ENCODE data around the gene NTSR1. TPM values are rescaled to one million over a fixed set of nuclear protein-coding genes. Genes with fewer than 3 reads are reported as not detected.

The NTSR1 gene
- total RNA-seq, 1 experiment from 2014 or later, result 0.16 TPM

- Histone ChIP-seq H3K4me3 (ENCODE audit: low read depth, low read length) (no peak overlapping the region), H3K27me3 (replicated peaks; ENCODE audit: control insufficient read depth, insufficient read depth, low read length) (peaks cover 4% of the 10 kb centered on the region), H3K36me3 (ENCODE audit: control insufficient read depth, insufficient read depth, low read length) (no peaks in the 10 kb centered on the region), H3K4me1 (no peaks in the 10 kb centered on the region), H3K9me3 (no peaks in the 10 kb centered on the region)
- H3K4me1 Mint-ChIP-seq (ENCODE audit: low read depth, unreplicated experiment), result no peaks in the 10 kb centered on the region
- no peak overlapping the region for H3K4me3 Mint-ChIP-seq (ENCODE audit: unreplicated experiment)
- ChIA-PET POLR2A (no interaction called here), CTCF (no interaction called here)
- no peaks in the 10 kb centered on the region for H3K9me3 Mint-ChIP-seq (ENCODE audit: unreplicated experiment)
- intact Hi-C loops (cut with micrococcal nuclease; ENCODE audit: unreplicated experiment), result no loop called here
- no TSS peak for BruUV-seq (replicated peaks)
- no peak for TF ChIP-seq CTCF (IDR thresholded peaks at IDR 0.05; ENCODE audit: insufficient read depth in 1 of 2, low read depth in 1 of 2, low read length in 1 of 2, severe bottlenecking in 1 of 2, unreplicated experiment in 1 of 2)
- H3K36me3 Mint-ChIP-seq (ENCODE audit: insufficient read depth, unreplicated experiment), result no peaks in the 10 kb centered on the region
- no peak for DNase-seq
- H3K27ac Mint-ChIP-seq (ENCODE audit: unreplicated experiment), result no peak overlapping the region
- peaks cover 33% of the 10 kb centered on the region for H3K27me3 Mint-ChIP-seq (ENCODE audit: insufficient read depth, unreplicated experiment)
These were observed 1.7 kb downstream of the NTSR1 start for GRCh38 chr20:62710221-62710885.

- H3K9me3 Mint-ChIP-seq (ENCODE audit: unreplicated experiment), result no peaks in the 10 kb centered on the region
- no peak for DNase-seq
- no peaks in the 10 kb centered on the region for H3K4me1 Mint-ChIP-seq (ENCODE audit: low read depth, unreplicated experiment)
- H3K4me1 ChIP-seq, result no peaks in the 10 kb centered on the region
- TF ChIP-seq CTCF (IDR thresholded peaks at IDR 0.05; ENCODE audit: insufficient read depth in 1 of 2, low read depth in 1 of 2, low read length in 1 of 2, severe bottlenecking in 1 of 2, unreplicated experiment in 1 of 2), result no peak
- no peaks in the 10 kb centered on the region for H3K36me3 Mint-ChIP-seq (ENCODE audit: insufficient read depth, unreplicated experiment)
- H3K9me3 ChIP-seq, result no peaks in the 10 kb centered on the region
- POLR2A ChIA-PET, result no interaction called here
- no peak overlapping the region for H3K27ac Mint-ChIP-seq (ENCODE audit: unreplicated experiment)
- no peak overlapping the region for H3K4me3 Mint-ChIP-seq (ENCODE audit: unreplicated experiment)
- H3K27me3 Mint-ChIP-seq (ENCODE audit: insufficient read depth, unreplicated experiment), result peaks cover 34% of the 10 kb centered on the region
- no peaks in the 10 kb centered on the region for H3K36me3 ChIP-seq (ENCODE audit: control insufficient read depth, insufficient read depth, low read length)
- H3K27me3 ChIP-seq (replicated peaks; ENCODE audit: control insufficient read depth, insufficient read depth, low read length), result peaks cover 4% of the 10 kb centered on the region
- intact Hi-C loops (cut with micrococcal nuclease; ENCODE audit: unreplicated experiment), result no loop called here
- H3K4me3 ChIP-seq (ENCODE audit: low read depth, low read length), result no peak overlapping the region
- CTCF ChIA-PET, result interaction anchor here (0.6 kb wide), 2 partner anchors 18 to 116 kb away, joined by 3 read pairs; no protein-coding TSS in a partner anchor
- BruUV-seq (replicated peaks), result no TSS peak
These were observed 2.5 kb downstream of the NTSR1 start for GRCh38 chr20:62710886-62711702.

GRCh38 chr20:62711703-62712101 lies 3.1 kb downstream of the NTSR1 start:
- no peak overlapping the region for H3K4me3 Mint-ChIP-seq (ENCODE audit: unreplicated experiment)
- POLR2A ChIA-PET, result no interaction called here
- Histone ChIP-seq H3K27me3 (replicated peaks; ENCODE audit: control insufficient read depth, insufficient read depth, low read length) (peaks cover 4% of the 10 kb centered on the region), H3K9me3 (no peaks in the 10 kb centered on the region), H3K4me1 (no peaks in the 10 kb centered on the region), H3K36me3 (ENCODE audit: control insufficient read depth, insufficient read depth, low read length) (no peaks in the 10 kb centered on the region), H3K4me3 (ENCODE audit: low read depth, low read length) (no peak overlapping the region)
- no peaks in the 10 kb centered on the region for H3K36me3 Mint-ChIP-seq (ENCODE audit: insufficient read depth, unreplicated experiment)
- intact Hi-C loops (cut with micrococcal nuclease; ENCODE audit: unreplicated experiment), result no loop called here
- H3K27me3 Mint-ChIP-seq (ENCODE audit: insufficient read depth, unreplicated experiment), result peaks cover 39% of the 10 kb centered on the region
- no peaks in the 10 kb centered on the region for H3K4me1 Mint-ChIP-seq (ENCODE audit: low read depth, unreplicated experiment)
- no peak overlapping the region for H3K27ac Mint-ChIP-seq (ENCODE audit: unreplicated experiment)
- no peak for DNase-seq
- CTCF ChIA-PET, result interaction anchor here (0.6 kb wide), 1 partner anchor 115 kb away, joined by 3 read pairs; no protein-coding TSS in a partner anchor
- BruUV-seq (replicated peaks), result no TSS peak
- no peaks in the 10 kb centered on the region for H3K9me3 Mint-ChIP-seq (ENCODE audit: unreplicated experiment)
- TF ChIP-seq CTCF (IDR thresholded peaks at IDR 0.05; ENCODE audit: insufficient read depth in 1 of 2, low read depth in 1 of 2, low read length in 1 of 2, severe bottlenecking in 1 of 2, unreplicated experiment in 1 of 2), result no peak
